ENCODE data around the gene RAB11A.

Gene RAB11A

DNA sequence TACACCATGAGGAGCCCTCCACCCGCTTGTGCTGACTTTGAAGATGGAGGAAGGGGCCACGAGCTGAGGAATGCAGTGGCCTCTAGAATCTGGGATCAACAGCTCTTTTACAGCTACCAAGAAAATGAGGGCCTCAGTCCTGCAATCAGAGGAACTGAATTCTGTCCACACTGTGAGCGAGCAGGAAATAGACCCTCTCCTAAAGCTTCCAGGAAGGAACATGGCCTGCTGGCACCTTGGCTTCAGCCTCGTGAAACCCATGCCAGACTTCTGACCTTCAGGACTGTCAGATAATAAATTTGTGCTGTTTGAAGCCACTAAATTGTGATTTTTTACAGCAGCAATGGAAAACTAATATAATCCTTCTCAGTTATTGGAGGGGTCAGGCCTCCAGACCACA is 61.9 kb downstream of the RAB11A start:
- H3K4me3 ChIP-seq (ENCODE audit: low read length, poor library complexity, severe bottlenecking): no peak overlapping the region
- H4K20me1 ChIP-seq (ENCODE audit: insufficient read depth, low read length, poor library complexity, severe bottlenecking): no peaks in the 10 kb centered on the region
- no peaks in the 10 kb centered on the region for H3K36me3 ChIP-seq (ENCODE audit: insufficient read depth, low read length)
- no peak overlapping the region for H2AFZ ChIP-seq (ENCODE audit: low read length)
- H3F3A ChIP-seq (ENCODE audit: low read depth): no peaks in the 10 kb centered on the region
- TF ChIP-seq, protein P1, sequence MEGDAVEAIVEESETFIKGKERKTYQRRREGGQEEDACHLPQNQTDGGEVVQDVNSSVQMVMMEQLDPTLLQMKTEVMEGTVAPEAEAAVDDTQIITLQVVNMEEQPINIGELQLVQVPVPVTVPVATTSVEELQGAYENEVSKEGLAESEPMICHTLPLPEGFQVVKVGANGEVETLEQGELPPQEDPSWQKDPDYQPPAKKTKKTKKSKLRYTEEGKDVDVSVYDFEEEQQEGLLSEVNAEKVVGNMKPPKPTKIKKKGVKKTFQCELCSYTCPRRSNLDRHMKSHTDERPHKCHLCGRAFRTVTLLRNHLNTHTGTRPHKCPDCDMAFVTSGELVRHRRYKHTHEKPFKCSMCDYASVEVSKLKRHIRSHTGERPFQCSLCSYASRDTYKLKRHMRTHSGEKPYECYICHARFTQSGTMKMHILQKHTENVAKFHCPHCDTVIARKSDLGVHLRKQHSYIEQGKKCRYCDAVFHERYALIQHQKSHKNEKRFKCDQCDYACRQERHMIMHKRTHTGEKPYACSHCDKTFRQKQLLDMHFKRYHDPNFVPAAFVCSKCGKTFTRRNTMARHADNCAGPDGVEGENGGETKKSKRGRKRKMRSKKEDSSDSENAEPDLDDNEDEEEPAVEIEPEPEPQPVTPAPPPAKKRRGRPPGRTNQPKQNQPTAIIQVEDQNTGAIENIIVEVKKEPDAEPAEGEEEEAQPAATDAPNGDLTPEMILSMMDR (conservative IDR thresholded peaks at IDR 0.05; ENCODE audit: low read length): no peak
- no peak for TF ChIP-seq EZH2phosphoT487 (IDR thresholded peaks at IDR 0.05; ENCODE audit: borderline replicate concordance)
- no peaks in the 10 kb centered on the region for H3K9me2 ChIP-seq (replicated peaks; ENCODE audit: low read depth, low read length)
- H3K4me2 ChIP-seq (ENCODE audit: low read depth, low read length, poor library complexity, severe bottlenecking): no peak overlapping the region
- H3K9ac ChIP-seq (ENCODE audit: low read depth, low read length, poor library complexity, severe bottlenecking): no peak overlapping the region
- no peaks in the 10 kb centered on the region for H3K9me3 ChIP-seq (ENCODE audit: insufficient read depth, low read depth, low read length)
- H3K4me1 ChIP-seq (ENCODE audit: insufficient read depth, low read length, poor library complexity, severe bottlenecking): no peaks in the 10 kb centered on the region
- H3K27me3 ChIP-seq (ENCODE audit: insufficient read depth, low read length, poor library complexity, severe bottlenecking): no peaks in the 10 kb centered on the region
- H3K79me2 ChIP-seq (ENCODE audit: insufficient read depth, low read length): no peaks in the 10 kb centered on the region

DNA sequence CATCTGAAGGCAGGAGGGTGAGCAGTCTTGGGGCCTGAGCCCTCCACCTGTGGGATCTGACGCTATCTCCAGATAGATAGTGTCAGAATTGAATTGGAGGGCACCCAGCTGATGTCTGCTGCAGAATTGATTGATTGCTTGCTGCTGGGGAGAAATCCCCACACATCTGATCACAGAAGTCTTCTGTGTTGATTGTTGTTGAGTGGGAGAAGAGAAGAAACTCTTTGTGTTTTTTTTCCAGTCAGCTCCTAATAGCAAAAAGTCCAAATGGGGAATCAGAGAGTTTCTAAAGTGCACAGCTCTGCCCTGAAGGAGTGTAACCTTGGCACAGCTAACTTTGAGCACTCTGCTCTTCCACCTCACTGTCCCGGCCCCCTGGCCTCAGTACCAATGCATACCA is 66.1 kb downstream of the RAB11A start:
- no peak overlapping the region for H3K4me3 ChIP-seq (ENCODE audit: low read length, poor library complexity, severe bottlenecking)
- H3K79me2 ChIP-seq (ENCODE audit: insufficient read depth, low read length): no peaks in the 10 kb centered on the region
- TF ChIP-seq, protein P1 (conservative IDR thresholded peaks at IDR 0.05; ENCODE audit: low read length): no peak
- no peak for TF ChIP-seq EZH2phosphoT487 (IDR thresholded peaks at IDR 0.05; ENCODE audit: borderline replicate concordance)
- H3K4me1 ChIP-seq (ENCODE audit: insufficient read depth, low read length, poor library complexity, severe bottlenecking): peaks cover 8% of the 10 kb centered on the region
- no peak overlapping the region for H3K4me2 ChIP-seq (ENCODE audit: low read depth, low read length, poor library complexity, severe bottlenecking)
- H3K9me3 ChIP-seq (ENCODE audit: insufficient read depth, low read depth, low read length): no peaks in the 10 kb centered on the region
- H4K20me1 ChIP-seq (ENCODE audit: insufficient read depth, low read length, poor library complexity, severe bottlenecking): no peaks in the 10 kb centered on the region
- H3F3A ChIP-seq (ENCODE audit: low read depth): no peaks in the 10 kb centered on the region
- no peak overlapping the region for H3K9ac ChIP-seq (ENCODE audit: low read depth, low read length, poor library complexity, severe bottlenecking)
- no peak overlapping the region for H2AFZ ChIP-seq (ENCODE audit: low read length)
- H3K9me2 ChIP-seq (replicated peaks; ENCODE audit: low read depth, low read length): no peaks in the 10 kb centered on the region
- H3K36me3 ChIP-seq (ENCODE audit: insufficient read depth, low read length): no peaks in the 10 kb centered on the region
- H3K27me3 ChIP-seq (ENCODE audit: insufficient read depth, low read length, poor library complexity, severe bottlenecking): no peaks in the 10 kb centered on the region

DNA sequence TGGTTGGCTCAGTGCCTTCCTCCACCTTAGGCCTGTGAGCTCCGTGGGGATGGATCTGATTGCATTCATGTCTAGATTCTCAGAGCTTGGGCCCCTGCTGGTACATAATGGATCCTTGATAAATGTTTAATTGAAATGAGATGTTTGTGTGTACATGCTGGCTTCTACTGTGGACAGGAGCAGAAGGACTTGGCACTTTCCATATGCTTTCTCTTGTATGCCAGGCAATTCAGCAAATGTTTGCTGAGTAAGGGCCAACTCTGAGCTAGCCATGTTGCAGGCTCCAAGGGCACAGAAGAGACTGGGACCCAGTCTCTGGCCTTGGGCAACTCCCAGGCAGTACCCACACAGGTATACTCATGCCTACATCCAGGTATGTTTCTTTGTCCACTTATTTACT is 67.0 kb downstream of the RAB11A start:
- Histone ChIP-seq H3K9me3 (ENCODE audit: insufficient read depth, low read depth, low read length) (no peaks in the 10 kb centered on the region), H3F3A (ENCODE audit: low read depth) (no peaks in the 10 kb centered on the region), H3K4me2 (ENCODE audit: low read depth, low read length, poor library complexity, severe bottlenecking) (no peak overlapping the region), H3K79me2 (ENCODE audit: insufficient read depth, low read length) (no peaks in the 10 kb centered on the region), H3K9ac (ENCODE audit: low read depth, low read length, poor library complexity, severe bottlenecking) (no peak overlapping the region), H4K20me1 (ENCODE audit: insufficient read depth, low read length, poor library complexity, severe bottlenecking) (no peaks in the 10 kb centered on the region), H2AFZ (ENCODE audit: low read length) (no peak overlapping the region), H3K4me3 (ENCODE audit: low read length, poor library complexity, severe bottlenecking) (no peak overlapping the region), H3K36me3 (ENCODE audit: insufficient read depth, low read length) (no peaks in the 10 kb centered on the region), H3K4me1 (ENCODE audit: insufficient read depth, low read length, poor library complexity, severe bottlenecking) (peaks cover 8% of the 10 kb centered on the region), H3K27me3 (ENCODE audit: insufficient read depth, low read length, poor library complexity, severe bottlenecking) (no peaks in the 10 kb centered on the region), H3K9me2 (replicated peaks; ENCODE audit: low read depth, low read length) (no peaks in the 10 kb centered on the region)
- TF ChIP-seq, protein P1 (conservative IDR thresholded peaks at IDR 0.05; ENCODE audit: low read length): no peak
- no peak for TF ChIP-seq EZH2phosphoT487 (IDR thresholded peaks at IDR 0.05; ENCODE audit: borderline replicate concordance)
